ENCODE data around the gene EN1.

EN1 gene

DNA sequence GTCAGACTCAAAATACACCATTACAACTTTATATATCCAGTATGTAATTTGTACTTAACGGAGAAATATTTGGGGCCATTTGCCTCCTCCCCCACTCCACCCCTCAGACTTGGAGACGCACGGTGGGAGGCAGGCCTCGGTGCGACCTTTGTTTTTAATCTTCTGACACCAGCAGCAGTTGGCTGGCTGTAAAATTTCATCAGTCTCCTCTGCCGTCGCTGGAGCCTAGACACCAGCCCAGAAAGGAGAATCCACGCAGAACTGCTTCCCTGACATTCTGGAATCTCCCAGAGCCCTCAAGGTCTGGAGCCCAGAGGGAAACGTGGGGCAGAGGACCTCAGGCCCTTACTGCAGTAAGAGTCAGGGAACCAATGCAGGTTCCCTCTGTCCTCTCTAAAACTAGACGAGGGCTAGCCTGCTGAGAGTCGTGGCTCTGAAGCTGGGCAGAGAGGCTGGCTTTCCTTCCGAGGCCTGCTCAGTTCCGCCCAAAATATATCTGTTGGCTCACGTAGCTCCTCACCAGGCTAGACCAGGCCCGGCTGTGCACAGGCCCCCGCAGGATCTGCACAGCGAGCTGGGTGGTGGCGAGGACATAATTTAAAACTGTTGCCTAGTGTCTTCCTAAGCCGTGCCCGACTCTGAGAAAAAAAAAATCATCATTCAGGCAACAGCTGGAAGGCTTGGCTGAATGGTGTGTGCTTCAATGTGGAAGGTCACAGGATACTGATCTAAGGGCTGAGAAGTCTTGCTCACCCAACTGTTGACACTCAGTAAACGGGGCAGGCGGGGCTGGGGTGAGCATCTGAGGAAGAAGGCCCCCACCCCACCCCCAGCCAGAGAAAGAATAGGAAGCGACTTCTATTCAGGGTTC lies 40.4 kb downstream of the EN1 start:
- TF ChIP-seq, protein P1, sequence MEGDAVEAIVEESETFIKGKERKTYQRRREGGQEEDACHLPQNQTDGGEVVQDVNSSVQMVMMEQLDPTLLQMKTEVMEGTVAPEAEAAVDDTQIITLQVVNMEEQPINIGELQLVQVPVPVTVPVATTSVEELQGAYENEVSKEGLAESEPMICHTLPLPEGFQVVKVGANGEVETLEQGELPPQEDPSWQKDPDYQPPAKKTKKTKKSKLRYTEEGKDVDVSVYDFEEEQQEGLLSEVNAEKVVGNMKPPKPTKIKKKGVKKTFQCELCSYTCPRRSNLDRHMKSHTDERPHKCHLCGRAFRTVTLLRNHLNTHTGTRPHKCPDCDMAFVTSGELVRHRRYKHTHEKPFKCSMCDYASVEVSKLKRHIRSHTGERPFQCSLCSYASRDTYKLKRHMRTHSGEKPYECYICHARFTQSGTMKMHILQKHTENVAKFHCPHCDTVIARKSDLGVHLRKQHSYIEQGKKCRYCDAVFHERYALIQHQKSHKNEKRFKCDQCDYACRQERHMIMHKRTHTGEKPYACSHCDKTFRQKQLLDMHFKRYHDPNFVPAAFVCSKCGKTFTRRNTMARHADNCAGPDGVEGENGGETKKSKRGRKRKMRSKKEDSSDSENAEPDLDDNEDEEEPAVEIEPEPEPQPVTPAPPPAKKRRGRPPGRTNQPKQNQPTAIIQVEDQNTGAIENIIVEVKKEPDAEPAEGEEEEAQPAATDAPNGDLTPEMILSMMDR (conservative IDR thresholded peaks at IDR 0.05; ENCODE audit: low read length) = no peak
- TF ChIP-seq EZH2phosphoT487 (IDR thresholded peaks at IDR 0.05; ENCODE audit: borderline replicate concordance) = no peak
- Histone ChIP-seq H3K9ac (ENCODE audit: low read depth, low read length, poor library complexity, severe bottlenecking) (no peak overlapping the region), H3K4me2 (ENCODE audit: low read depth, low read length, poor library complexity, severe bottlenecking) (no peak overlapping the region)

DNA sequence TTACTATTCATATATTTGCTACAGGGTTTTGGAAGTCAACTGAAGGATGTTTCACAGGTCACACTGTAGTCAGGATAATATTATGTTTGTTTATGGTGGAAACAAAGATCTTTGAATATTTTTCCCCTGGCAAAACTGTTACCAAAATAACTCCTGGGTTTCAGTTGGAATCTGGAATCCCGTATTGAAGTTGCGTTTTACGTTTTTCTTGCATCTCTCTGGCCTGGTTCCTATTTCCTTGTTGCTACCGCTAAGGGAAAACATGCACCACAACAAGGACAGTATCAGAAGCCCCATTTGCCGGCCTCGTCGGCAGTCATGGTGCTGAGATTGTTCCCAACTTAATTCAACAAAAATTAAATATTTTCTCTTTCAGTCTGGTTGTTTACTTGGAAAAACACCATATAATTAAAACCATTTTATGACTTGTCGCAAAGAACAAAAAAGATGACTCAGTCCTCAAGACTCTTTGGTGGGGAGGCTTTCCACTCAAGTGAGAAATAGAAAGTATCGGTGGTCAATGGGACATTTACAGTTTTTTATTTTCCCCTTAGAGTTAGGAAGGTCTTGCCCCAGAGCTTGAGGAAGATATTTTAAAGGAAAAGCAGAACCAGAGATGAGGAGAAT lies 42.3 kb downstream of the EN1 start:
- no peaks in the 10 kb centered on the region for H3K27me3 ChIP-seq (ENCODE audit: insufficient read depth, low read length, poor library complexity, severe bottlenecking)
- no peak overlapping the region for H3K9ac ChIP-seq (ENCODE audit: low read depth, low read length, poor library complexity, severe bottlenecking)
- H3K36me3 ChIP-seq (ENCODE audit: insufficient read depth, low read length) = no peaks in the 10 kb centered on the region

More for the DNA sequence above, 40.4 kb downstream of the EN1 start:
- Histone ChIP-seq H3K9me2 (replicated peaks; ENCODE audit: low read depth, low read length) (no peaks in the 10 kb centered on the region), H3K79me2 (ENCODE audit: insufficient read depth, low read length) (no peaks in the 10 kb centered on the region), H3K27me3 (ENCODE audit: insufficient read depth, low read length, poor library complexity, severe bottlenecking) (no peaks in the 10 kb centered on the region), H3K4me1 (ENCODE audit: insufficient read depth, low read length, poor library complexity, severe bottlenecking) (no peaks in the 10 kb centered on the region), H3F3A (ENCODE audit: low read depth) (no peaks in the 10 kb centered on the region), H2AFZ (ENCODE audit: low read length) (no peak overlapping the region), H4K20me1 (ENCODE audit: insufficient read depth, low read length, poor library complexity, severe bottlenecking) (no peaks in the 10 kb centered on the region), H3K36me3 (ENCODE audit: insufficient read depth, low read length) (no peaks in the 10 kb centered on the region), H3K9me3 (ENCODE audit: insufficient read depth, low read depth, low read length) (no peaks in the 10 kb centered on the region), H3K4me3 (ENCODE audit: low read length, poor library complexity, severe bottlenecking) (no peak overlapping the region)

DNA sequence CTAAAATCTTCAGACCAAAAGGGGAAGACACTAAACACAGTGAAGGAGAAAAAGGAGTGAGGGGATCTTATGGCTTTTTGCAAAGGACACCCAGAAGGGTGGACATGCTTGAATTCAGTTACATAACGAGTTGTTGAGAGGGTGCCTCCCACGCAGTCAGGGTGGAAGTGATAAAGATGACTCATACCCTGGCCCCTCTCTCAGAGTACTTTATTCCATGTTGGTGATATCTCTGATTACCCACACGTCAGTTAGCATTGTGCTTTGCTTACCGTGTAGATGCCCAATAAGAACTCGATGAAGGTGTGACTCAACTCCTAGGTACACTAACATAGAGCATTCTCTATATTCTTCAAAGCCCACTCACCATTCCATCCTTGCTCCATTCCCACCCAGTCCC lies 44.4 kb downstream of the EN1 start:
- H3K9me3 ChIP-seq (ENCODE audit: insufficient read depth, low read depth, low read length) = no peaks in the 10 kb centered on the region
- no peak overlapping the region for H2AFZ ChIP-seq (ENCODE audit: low read length)
- no peak overlapping the region for H3K4me3 ChIP-seq (ENCODE audit: low read length, poor library complexity, severe bottlenecking)
- no peaks in the 10 kb centered on the region for H3K36me3 ChIP-seq (ENCODE audit: insufficient read depth, low read length)
- H3K79me2 ChIP-seq (ENCODE audit: insufficient read depth, low read length) = no peaks in the 10 kb centered on the region
- H3F3A ChIP-seq (ENCODE audit: low read depth) = no peaks in the 10 kb centered on the region
- TF ChIP-seq, protein P1 (conservative IDR thresholded peaks at IDR 0.05; ENCODE audit: low read length) = no peak
- TF ChIP-seq EZH2phosphoT487 (IDR thresholded peaks at IDR 0.05; ENCODE audit: borderline replicate concordance) = no peak
- H3K4me2 ChIP-seq (ENCODE audit: low read depth, low read length, poor library complexity, severe bottlenecking) = no peak overlapping the region
- no peaks in the 10 kb centered on the region for H3K27me3 ChIP-seq (ENCODE audit: insufficient read depth, low read length, poor library complexity, severe bottlenecking)
- H3K9ac ChIP-seq (ENCODE audit: low read depth, low read length, poor library complexity, severe bottlenecking) = no peak overlapping the region
- H3K4me1 ChIP-seq (ENCODE audit: insufficient read depth, low read length, poor library complexity, severe bottlenecking) = no peaks in the 10 kb centered on the region
- no peaks in the 10 kb centered on the region for H4K20me1 ChIP-seq (ENCODE audit: insufficient read depth, low read length, poor library complexity, severe bottlenecking)
- no peaks in the 10 kb centered on the region for H3K9me2 ChIP-seq (replicated peaks; ENCODE audit: low read depth, low read length)

More for the DNA sequence above, 42.3 kb downstream of the EN1 start:
- H3K9me2 ChIP-seq (replicated peaks; ENCODE audit: low read depth, low read length) = no peaks in the 10 kb centered on the region
- TF ChIP-seq, protein P1 (conservative IDR thresholded peaks at IDR 0.05; ENCODE audit: low read length) = no peak
- TF ChIP-seq EZH2phosphoT487 (IDR thresholded peaks at IDR 0.05; ENCODE audit: borderline replicate concordance) = no peak
- no peaks in the 10 kb centered on the region for H3K4me1 ChIP-seq (ENCODE audit: insufficient read depth, low read length, poor library complexity, severe bottlenecking)
- no peak overlapping the region for H2AFZ ChIP-seq (ENCODE audit: low read length)
- no peaks in the 10 kb centered on the region for H3F3A ChIP-seq (ENCODE audit: low read depth)
- no peak overlapping the region for H3K4me2 ChIP-seq (ENCODE audit: low read depth, low read length, poor library complexity, severe bottlenecking)
- H3K79me2 ChIP-seq (ENCODE audit: insufficient read depth, low read length) = no peaks in the 10 kb centered on the region
- H3K9me3 ChIP-seq (ENCODE audit: insufficient read depth, low read depth, low read length) = no peaks in the 10 kb centered on the region
- no peaks in the 10 kb centered on the region for H4K20me1 ChIP-seq (ENCODE audit: insufficient read depth, low read length, poor library complexity, severe bottlenecking)
- no peak overlapping the region for H3K4me3 ChIP-seq (ENCODE audit: low read length, poor library complexity, severe bottlenecking)

All from Loucy (cell line).